Panc1 (cell line): ENCODE results near the gene DLGAP1.

Experiments
- CTCF ChIP-seq: fragments of 450-650 bp; IDR thresholded peaks from 2 replicates; pipeline ENCODE4 v1.5.1; 2017; ENCODE audit warnings: mild to moderate bottlenecking
- REST ChIP-seq, 2 experiments: IDR thresholded peaks; 2 replicates each; pipeline ENCODE4 v1.6.1; 2011 to 2012; ENCODE audit warnings: low read depth in 2 of 2, control low read depth in 1 of 2, low read length in 1 of 2, mild to moderate bottlenecking in 1 of 2, moderate library complexity in 1 of 2; ENCODE audit not compliant: insufficient read depth in 1 of 2

GRCh38 chr18:3799515-3799914 is 655.6 kb downstream of the DLGAP1 start:
- TF ChIP-seq CTCF (no peak), REST (IDR thresholded peaks at IDR 0.05; ENCODE audit: insufficient read depth in 1 of 2, low read depth in 2 of 2, low read length in 1 of 2) (no peak)
